ENCODE data around the gene TDP2. TPM values are rescaled to one million over a fixed set of nuclear protein-coding genes. Genes with fewer than 3 reads are reported as not detected.

TDP2 gene
- total RNA-seq, 1 experiment from 2014 or later = 15.7 TPM

GRCh38 chr6:24610672-24611071, 56.0 kb downstream of the TDP2 start:
- no peaks in the 10 kb centered on the region for H3K27me3 ChIP-seq (ENCODE audit: control insufficient read depth, insufficient read depth, low read length)
- H3K36me3 ChIP-seq (replicated peaks; ENCODE audit: control insufficient read depth, insufficient read depth, low read length) = no peaks in the 10 kb centered on the region
- no peak for DNase-seq
- H3K4me3 ChIP-seq (ENCODE audit: insufficient read depth, low read depth, low read length) = no peak overlapping the region

GRCh38 chr6:24607310-24608105, 59.2 kb downstream of the TDP2 start:
- Histone ChIP-seq H3K4me3 (ENCODE audit: insufficient read depth, low read depth, low read length) (no peak overlapping the region), H3K36me3 (replicated peaks; ENCODE audit: control insufficient read depth, insufficient read depth, low read length) (no peaks in the 10 kb centered on the region), H3K27me3 (ENCODE audit: control insufficient read depth, insufficient read depth, low read length) (no peaks in the 10 kb centered on the region)
- DNase-seq = no peak

GRCh38 chr6:24606200-24606930, 60.3 kb downstream of the TDP2 start:
- DNase-seq = no peak
- no peaks in the 10 kb centered on the region for H3K36me3 ChIP-seq (replicated peaks; ENCODE audit: control insufficient read depth, insufficient read depth, low read length)
- H3K27me3 ChIP-seq (ENCODE audit: control insufficient read depth, insufficient read depth, low read length) = no peaks in the 10 kb centered on the region
- no peak overlapping the region for H3K4me3 ChIP-seq (ENCODE audit: insufficient read depth, low read depth, low read length)

- no peak for DNase-seq
- no peaks in the 10 kb centered on the region for H3K36me3 ChIP-seq (replicated peaks; ENCODE audit: control insufficient read depth, insufficient read depth, low read length)
- no peaks in the 10 kb centered on the region for H3K27me3 ChIP-seq (ENCODE audit: control insufficient read depth, insufficient read depth, low read length)
- no peak overlapping the region for H3K4me3 ChIP-seq (ENCODE audit: insufficient read depth, low read depth, low read length)
Measured at GRCh38 chr6:24603241-24603640, 63.5 kb downstream of the TDP2 start.

- Histone ChIP-seq H3K27me3 (ENCODE audit: control insufficient read depth, insufficient read depth, low read length) (no peaks in the 10 kb centered on the region), H3K36me3 (replicated peaks; ENCODE audit: control insufficient read depth, insufficient read depth, low read length) (no peaks in the 10 kb centered on the region), H3K4me3 (ENCODE audit: insufficient read depth, low read depth, low read length) (no peak overlapping the region)
- peak; percentile 75 for DNase-seq
Measured at GRCh38 chr6:24600903-24601302, 65.8 kb downstream of the TDP2 start.

Other genes starting within 250 kb of the TDP2 start
- gene GPLD1, start 177.3 kb downstream of the TDP2 start, total RNA-seq (2014; rRNA removed; shearing (Covaris generic)) = 2.0 and 2.5 TPM in 2 replicates
- gene ALDH5A1, start 171.9 kb downstream of the TDP2 start, total RNA-seq (2014; rRNA removed; shearing (Covaris generic)) = 1.00 and 1.5 TPM in 2 replicates
- gene KIAA0319, start 20.7 kb downstream of the TDP2 start, total RNA-seq (2014; rRNA removed; shearing (Covaris generic)) = 0.07 and 0.15 TPM in 2 replicates
- 6.7 and 12.4 TPM in 2 replicates for gene ACOT13, start 178 bp upstream of the TDP2 start, total RNA-seq (2014; rRNA removed; shearing (Covaris generic))
- 80.2 and 83.3 TPM in 2 replicates for gene C6orf62, start 52.3 kb upstream of the TDP2 start, total RNA-seq (2014; rRNA removed; shearing (Covaris generic))
- gene GMNN, start 108.0 kb upstream of the TDP2 start, total RNA-seq (2014; rRNA removed; shearing (Covaris generic)) = 75.3 and 91.8 TPM in 2 replicates
- gene ARMH2, start 132.0 kb upstream of the TDP2 start, total RNA-seq (2014; rRNA removed; shearing (Covaris generic)) = not detected in 2 replicates